Fibroblast of villous mesenchyme (primary cell): Measurements from ENCODE around the gene BRWD1. TPM values are rescaled to one million over a fixed set of nuclear protein-coding genes. Genes with fewer than 3 reads are reported as not detected.
"Not testable (repeated sequence)": the region's sequence is repeated elsewhere in the genome, so short reads cannot be mapped to it uniquely, and the experiment has no call there.

ENCODE experiments used
- DNase-seq: peaks from one replicate; pipeline ENCODE4 v3.0.0-alpha.2; 2010; ENCODE audit warnings: low read depth
- H3K4me3 ChIP-seq: 2 replicates; pipeline ENCODE4 v1.5.1; 2011; ENCODE audit warnings: low read depth, mild to moderate bottlenecking, low read length
- total RNA-seq: library from RNA; depleted of rRNA; stranded (reverse); fragments of >200 nt; gene quantifications from 2 replicates; pipeline ENCODE4 v1.2.3, GENCODE V29; 2012
- TF ChIP-seq, protein P1 (sequence below): IDR thresholded peaks from 2 replicates; pipeline ENCODE4 v1.5.1; 2012; ENCODE audit warnings: low read depth, mild to moderate bottlenecking, low read length; ENCODE audit not compliant: insufficient read depth

Gene BRWD1
- total RNA-seq, 1 donor = 75.6 TPM

GRCh38 chr21:39169906-39170305 is 143.5 kb downstream of the BRWD1 start:
- TF ChIP-seq, protein P1, sequence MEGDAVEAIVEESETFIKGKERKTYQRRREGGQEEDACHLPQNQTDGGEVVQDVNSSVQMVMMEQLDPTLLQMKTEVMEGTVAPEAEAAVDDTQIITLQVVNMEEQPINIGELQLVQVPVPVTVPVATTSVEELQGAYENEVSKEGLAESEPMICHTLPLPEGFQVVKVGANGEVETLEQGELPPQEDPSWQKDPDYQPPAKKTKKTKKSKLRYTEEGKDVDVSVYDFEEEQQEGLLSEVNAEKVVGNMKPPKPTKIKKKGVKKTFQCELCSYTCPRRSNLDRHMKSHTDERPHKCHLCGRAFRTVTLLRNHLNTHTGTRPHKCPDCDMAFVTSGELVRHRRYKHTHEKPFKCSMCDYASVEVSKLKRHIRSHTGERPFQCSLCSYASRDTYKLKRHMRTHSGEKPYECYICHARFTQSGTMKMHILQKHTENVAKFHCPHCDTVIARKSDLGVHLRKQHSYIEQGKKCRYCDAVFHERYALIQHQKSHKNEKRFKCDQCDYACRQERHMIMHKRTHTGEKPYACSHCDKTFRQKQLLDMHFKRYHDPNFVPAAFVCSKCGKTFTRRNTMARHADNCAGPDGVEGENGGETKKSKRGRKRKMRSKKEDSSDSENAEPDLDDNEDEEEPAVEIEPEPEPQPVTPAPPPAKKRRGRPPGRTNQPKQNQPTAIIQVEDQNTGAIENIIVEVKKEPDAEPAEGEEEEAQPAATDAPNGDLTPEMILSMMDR = no peak
- H3K4me3 ChIP-seq = no peak overlapping the region
- no peak for DNase-seq

DNA sequence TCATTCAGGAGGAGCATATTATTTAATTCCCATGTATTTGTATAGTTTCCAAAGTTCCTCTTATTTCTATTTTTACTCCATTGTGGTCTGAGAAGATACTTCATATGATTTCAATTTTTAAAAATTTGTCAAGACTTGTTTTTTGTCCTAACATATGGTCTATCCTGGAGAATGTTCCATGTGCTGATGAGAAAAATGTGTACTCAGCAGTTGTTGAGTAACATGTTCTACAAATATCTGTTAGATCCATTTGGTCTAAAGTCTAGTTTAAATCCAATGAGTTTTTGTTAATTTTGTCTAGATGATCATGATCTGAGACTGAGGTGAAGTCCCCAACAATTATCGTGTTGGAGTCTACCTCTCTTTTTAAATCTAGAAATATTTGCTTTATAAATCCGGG is 144.6 kb downstream of the BRWD1 start:
- H3K4me3 ChIP-seq = no peak overlapping the region
- no peak for DNase-seq
- TF ChIP-seq, protein P1 = no peak

DNA sequence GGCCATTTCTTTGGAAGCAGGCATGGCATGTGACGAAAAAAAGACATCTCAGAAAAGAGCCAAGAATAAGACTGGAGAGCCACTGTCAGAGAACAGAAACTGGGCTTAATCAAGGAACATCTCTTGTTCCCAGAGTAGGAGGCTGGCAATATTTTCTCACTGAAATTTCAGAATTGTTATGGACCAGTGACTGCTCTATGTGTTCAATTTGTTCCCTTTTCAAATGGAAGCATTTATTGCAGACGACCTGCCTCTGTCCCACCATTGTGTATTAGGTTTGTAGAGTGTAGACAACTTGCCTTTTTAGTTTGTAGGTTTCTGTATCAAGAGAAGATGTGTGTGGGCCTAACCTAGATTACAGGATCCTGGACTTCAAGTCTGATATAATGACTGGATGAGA is 148.9 kb downstream of the BRWD1 start:
- DNase-seq = no peak
- H3K4me3 ChIP-seq = no peak overlapping the region
- TF ChIP-seq, protein P1 = no peak

GRCh38 chr21:39161064-39161463 is 152.4 kb downstream of the BRWD1 start:
- TF ChIP-seq, protein P1 = no peak
- no peak for DNase-seq

DNA sequence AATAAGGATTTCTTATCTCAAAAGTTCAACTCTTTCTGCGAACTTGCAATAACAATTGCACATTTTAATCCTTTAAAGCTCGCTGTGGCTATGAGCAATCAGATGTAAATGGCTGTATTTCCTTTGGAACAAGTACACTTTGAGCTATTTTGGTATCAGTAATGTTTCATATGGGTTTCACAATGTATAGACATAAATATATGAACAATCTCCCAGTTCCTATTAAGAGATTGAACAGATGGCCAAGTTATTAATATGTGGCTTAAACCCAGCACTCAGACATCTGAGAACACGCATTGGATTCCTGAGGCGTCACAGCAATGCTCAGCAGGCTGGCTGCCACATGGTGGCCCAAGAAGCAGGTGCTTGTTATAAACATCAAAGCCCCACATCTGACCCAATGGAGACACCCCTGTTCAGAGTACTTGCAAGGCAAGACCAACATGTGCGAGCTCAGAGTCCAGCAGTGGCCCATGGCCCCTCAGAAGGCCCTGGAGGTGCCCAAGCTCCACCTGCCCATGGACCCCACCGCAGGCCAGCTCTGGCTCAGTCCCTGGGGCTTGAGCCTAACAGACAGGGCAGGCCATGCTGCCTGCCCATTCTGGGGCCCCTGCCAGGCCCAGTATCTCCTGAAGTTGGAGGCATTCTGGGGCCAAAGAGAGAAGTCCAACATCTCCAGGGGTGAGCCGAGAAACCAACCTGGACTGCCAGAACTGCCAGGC is 153.9 kb downstream of the BRWD1 start:
- H3K4me3 ChIP-seq = no peak overlapping the region
- DNase-seq = peak; percentile 96
- TF ChIP-seq, protein P1 = no peak

More at GRCh38 chr21:39161064-39161463, 152.4 kb downstream of the BRWD1 start:
- H3K4me3 ChIP-seq = no peak overlapping the region

- not testable (repeated sequence) for DNase-seq
These were observed 156.2 kb downstream of the BRWD1 start for GRCh38 chr21:39157241-39157640.

GRCh38 chr21:39156024-39156423 is 157.4 kb downstream of the BRWD1 start:
- TF ChIP-seq, protein P1 = no peak
- no peak overlapping the region for H3K4me3 ChIP-seq
- DNase-seq = no peak

More at GRCh38 chr21:39157241-39157640, 156.2 kb downstream of the BRWD1 start:
- not testable (repeated sequence) for H3K4me3 ChIP-seq
